ENCODE data around the gene ZFYVE28. TPM values are rescaled to one million over a fixed set of nuclear protein-coding genes. Genes with fewer than 3 reads are reported as not detected.

ZFYVE28 gene
- total and polyA plus RNA-seq, 2 donors (not counting 1 experiment from before 2014, with no cell fraction given) = 5.8 to 12.1 TPM

GRCh38 chr4:2256156-2256731, 162.2 kb downstream of the ZFYVE28 start:
- H4K20me1 ChIP-seq (ENCODE audit: control insufficient read depth, insufficient read depth, low read length, poor library complexity, severe bottlenecking) = peaks cover 94% of the 10 kb centered on the region

More at GRCh38 chr4:2256156-2256731, 162.2 kb downstream of the ZFYVE28 start:
- no peak overlapping the region for H3K4me2 ChIP-seq (replicated peaks; ENCODE audit: low read depth, low read length, poor library complexity, severe bottlenecking)
- Mint-ChIP-seq H3K27ac (no peak overlapping the region), H3K27me3 (no peaks in the 10 kb centered on the region), H3K4me3 (no peak overlapping the region), H3K9me3 (ENCODE audit: insufficient read depth) (no peaks in the 10 kb centered on the region), H3K4me1 (peaks cover 22% of the 10 kb centered on the region)
- no peaks in the 10 kb centered on the region for H3K9me3 ChIP-seq (ENCODE audit: control extremely low read depth in 1 of 3, control insufficient read depth in 2 of 3, insufficient read depth in 1 of 3, low read length in 2 of 3)
- TF ChIP-seq EZH2 (IDR thresholded peaks at IDR 0.05; ENCODE audit: borderline replicate concordance, insufficient read depth, low read depth, low read length, poor library complexity, severe bottlenecking) (no peak), CTCF (IDR thresholded peaks at IDR 0.05) (no peak)
- 90% methylated on average over 8 of the region's 8 CpGs for WGBS (ENCODE audit: insufficient coverage)
- no peak overlapping the region for H3K9ac ChIP-seq (ENCODE audit: low read length)
- H3K27me3 ChIP-seq (replicated peaks in 1 of 4; ENCODE audit: control extremely low read depth in 1 of 4, control insufficient read depth in 3 of 4, insufficient read depth in 4 of 4, low read length in 3 of 4) = no peaks in the 10 kb centered on the region
- ATAC-seq (ENCODE audit: low read depth) (no peak), DNase-seq (no peak)
- ChIA-PET POLR2A (no interaction called here), CTCF (interaction anchor here (2.8 kb wide), 1 partner anchor 35 kb away, joined by 9 read pairs; no protein-coding TSS in a partner anchor)
- no peak overlapping the region for H3K4me3 ChIP-seq (ENCODE audit: control extremely low read depth in 1 of 5, extremely low read depth in 1 of 5, insufficient read depth in 1 of 5, low read depth in 2 of 5, low read length in 4 of 5)
- H3K36me3 ChIP-seq (replicated peaks in 1 of 2; ENCODE audit: control extremely low read depth in 1 of 2, control insufficient read depth in 1 of 2, extremely low read depth in 1 of 2, insufficient read depth in 2 of 2, low read length in 1 of 2) = peaks cover 0 to 56% of the 10 kb centered on the region in 2 experiments
- no peak overlapping the region for H2AFZ ChIP-seq (ENCODE audit: insufficient read depth, low read depth, low read length, poor library complexity, severe bottlenecking)
- intact Hi-C loops (cut with micrococcal nuclease) = no loop called here
- peaks cover 56% of the 10 kb centered on the region for H3K79me2 ChIP-seq (ENCODE audit: control insufficient read depth, insufficient read depth, low read length)
- peaks cover 14 to 29% of the 10 kb centered on the region in 2 donors for H3K4me1 ChIP-seq (ENCODE audit: control insufficient read depth in 2 of 2, insufficient read depth in 2 of 2, low read length in 2 of 2)
- no peak overlapping the region for H3K27ac ChIP-seq (ENCODE audit: low read length in 2 of 2)

Data from B cell (primary cell).